ENCODE data around the gene TCIRG1. TPM values are rescaled to one million over a fixed set of nuclear protein-coding genes. Genes with fewer than 3 reads are reported as not detected.
"Not testable (repeated sequence)": the region's sequence is repeated elsewhere in the genome, so short reads cannot be mapped to it uniquely, and the experiment has no call there.

Gene TCIRG1
- total and polyA plus RNA-seq, 4 experiments from 2014 or later = 46.2 to 266 (median 161) TPM

DNA sequence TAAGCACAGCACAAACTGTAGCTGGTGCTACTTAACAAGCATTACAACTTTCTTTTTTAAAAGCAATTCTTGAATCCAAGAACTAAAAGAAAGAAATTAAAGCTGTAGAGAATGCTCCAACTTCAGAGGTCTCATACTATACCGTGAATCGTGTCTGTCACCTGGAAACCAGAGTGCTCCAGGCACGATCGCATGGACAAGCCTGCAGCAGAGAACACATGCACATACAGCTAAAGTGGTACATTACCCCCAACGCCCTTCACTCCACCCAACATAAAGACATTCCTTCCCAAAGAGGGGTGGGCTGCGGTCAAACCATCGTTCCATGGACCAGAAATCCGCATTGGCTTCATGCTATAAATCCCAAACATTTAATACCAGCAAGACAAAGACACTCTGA, 50.9 kb downstream of the TCIRG1 start:
- no peak for DNase-seq
- Mint-ChIP-seq H3K9me3 (no peaks in the 10 kb centered on the region), H3K27me3 (no peaks in the 10 kb centered on the region), H3K4me1 (no peaks in the 10 kb centered on the region), H3K27ac (no peak overlapping the region), H3K36me3 (no peaks in the 10 kb centered on the region), H3K4me3 (no peak overlapping the region)
- Histone ChIP-seq H3K4me1 (ENCODE audit: insufficient read depth, low read length) (no peaks in the 10 kb centered on the region), H3K9me3 (ENCODE audit: control insufficient read depth in 1 of 2, low read length in 2 of 2) (no peaks in the 10 kb centered on the region), H3K27me3 (ENCODE audit: insufficient read depth, low read length) (no peaks in the 10 kb centered on the region), H3K27ac (ENCODE audit: low read depth, low read length) (no peak overlapping the region), H3K4me3 (ENCODE audit: low read length in 2 of 2) (no peak overlapping the region), H3K36me3 (ENCODE audit: insufficient read depth, low read length) (no peaks in the 10 kb centered on the region)
- POLR2A ChIA-PET (ENCODE audit: partially characterized antibody) = no interaction called here
- intact Hi-C loops (cut with micrococcal nuclease) = no loop called here
- CTCF ChIA-PET (ENCODE audit: partially characterized antibody) = no interaction called here

DNA sequence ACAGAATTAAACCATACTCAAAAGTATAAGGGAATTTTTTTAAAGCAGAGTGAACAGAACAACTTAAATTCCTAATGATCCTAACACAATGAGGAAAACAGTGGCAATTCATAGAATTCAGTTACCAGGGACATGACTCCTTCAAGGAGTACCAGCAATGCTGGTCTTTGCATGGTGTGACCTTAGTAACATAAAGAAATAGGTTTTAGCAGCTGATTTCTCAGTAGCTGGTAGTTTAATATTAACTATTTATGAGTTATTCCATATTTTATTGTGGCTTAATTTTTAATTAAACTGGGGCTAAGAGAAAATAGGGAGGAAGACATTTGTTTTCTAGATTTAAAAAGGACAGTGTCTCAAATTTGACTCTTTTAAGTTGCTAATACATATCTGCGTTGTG, 51.5 kb downstream of the TCIRG1 start:
- Histone ChIP-seq H3K36me3 (ENCODE audit: insufficient read depth, low read length) (no peaks in the 10 kb centered on the region), H3K4me3 (ENCODE audit: low read length in 2 of 2) (no peak overlapping the region), H3K27me3 (ENCODE audit: insufficient read depth, low read length) (no peaks in the 10 kb centered on the region), H3K9me3 (ENCODE audit: control insufficient read depth in 1 of 2, low read length in 2 of 2) (no peaks in the 10 kb centered on the region), H3K4me1 (ENCODE audit: insufficient read depth, low read length) (no peaks in the 10 kb centered on the region), H3K27ac (ENCODE audit: low read depth, low read length) (no peak overlapping the region)
- no peak for DNase-seq
- ChIA-PET CTCF (ENCODE audit: partially characterized antibody) (no interaction called here), POLR2A (ENCODE audit: partially characterized antibody) (no interaction called here)
- H3K27ac Mint-ChIP-seq = no peak overlapping the region
- no peaks in the 10 kb centered on the region for H3K9me3 Mint-ChIP-seq
- intact Hi-C loops (cut with micrococcal nuclease) = no loop called here
- no peaks in the 10 kb centered on the region for H3K27me3 Mint-ChIP-seq
- H3K4me1 Mint-ChIP-seq = no peaks in the 10 kb centered on the region
- no peaks in the 10 kb centered on the region for H3K36me3 Mint-ChIP-seq
- no peak overlapping the region for H3K4me3 Mint-ChIP-seq

DNA sequence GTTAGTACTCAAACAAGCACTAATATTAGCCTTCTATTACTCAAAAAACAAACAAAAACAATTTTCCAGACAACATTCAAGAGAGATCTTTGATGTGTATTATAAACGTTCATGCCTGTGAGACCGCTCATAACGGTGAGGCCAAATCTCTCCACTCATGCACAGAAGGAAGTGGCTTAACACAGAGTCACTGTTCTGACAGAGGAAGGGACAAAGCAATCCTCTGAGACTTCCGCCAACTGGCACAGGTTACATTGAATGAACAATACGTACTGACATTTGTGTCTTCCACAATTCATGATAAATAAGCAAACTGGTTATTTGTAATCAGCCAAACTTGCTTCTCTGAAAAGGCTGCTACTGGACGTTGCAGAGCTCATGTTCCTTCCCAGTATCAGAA, 51.9 kb downstream of the TCIRG1 start:
- H3K27ac Mint-ChIP-seq = no peak overlapping the region
- no peaks in the 10 kb centered on the region for H3K9me3 Mint-ChIP-seq

DNA sequence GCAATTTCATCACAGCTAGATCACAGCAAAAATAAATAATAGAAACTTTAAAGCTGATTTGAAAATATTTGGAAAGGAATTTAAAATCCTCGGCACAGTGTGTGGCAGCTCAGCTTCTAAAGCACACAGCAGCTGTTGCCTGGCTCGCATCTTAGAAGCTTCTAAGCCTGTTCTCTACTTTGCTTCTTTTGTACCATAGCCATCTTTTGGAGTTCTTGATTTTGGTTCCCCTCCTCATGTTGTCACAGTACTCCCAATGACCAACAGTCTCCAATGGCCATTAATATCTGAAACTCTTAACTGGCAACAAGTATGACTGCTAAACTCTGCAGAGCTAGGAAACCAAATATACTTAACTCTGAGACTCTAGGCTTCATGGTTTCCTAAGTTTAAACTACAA, 53.6 kb downstream of the TCIRG1 start:
- H3K4me1 ChIP-seq (ENCODE audit: insufficient read depth, low read length) = no peaks in the 10 kb centered on the region
- H3K9me3 ChIP-seq (ENCODE audit: control insufficient read depth in 1 of 2, low read length in 2 of 2) = no peaks in the 10 kb centered on the region
- no peak overlapping the region for H3K4me3 Mint-ChIP-seq
- H3K4me3 ChIP-seq (ENCODE audit: low read length in 2 of 2) = no peak overlapping the region
- POLR2A ChIA-PET (ENCODE audit: partially characterized antibody) = no interaction called here
- H3K27ac Mint-ChIP-seq = no peak overlapping the region
- CTCF ChIA-PET (ENCODE audit: partially characterized antibody) = interaction anchor here (1.9 kb wide), 1 partner anchor 117 kb away, joined by 4 read pairs; no protein-coding TSS in a partner anchor
- no peak overlapping the region for H3K27ac ChIP-seq (ENCODE audit: low read depth, low read length)
- no peaks in the 10 kb centered on the region for H3K27me3 ChIP-seq (ENCODE audit: insufficient read depth, low read length)
- no peaks in the 10 kb centered on the region for H3K9me3 Mint-ChIP-seq
- H3K36me3 Mint-ChIP-seq = no peaks in the 10 kb centered on the region
- no peaks in the 10 kb centered on the region for H3K27me3 Mint-ChIP-seq
- H3K36me3 ChIP-seq (ENCODE audit: insufficient read depth, low read length) = no peaks in the 10 kb centered on the region
- intact Hi-C loops (cut with micrococcal nuclease) = no loop called here
- no peak for DNase-seq
- no peaks in the 10 kb centered on the region for H3K4me1 Mint-ChIP-seq

More for the DNA sequence above, 51.9 kb downstream of the TCIRG1 start:
- no peaks in the 10 kb centered on the region for H3K36me3 Mint-ChIP-seq
- DNase-seq = no peak
- Histone ChIP-seq H3K4me3 (ENCODE audit: low read length in 2 of 2) (no peak overlapping the region), H3K36me3 (ENCODE audit: insufficient read depth, low read length) (no peaks in the 10 kb centered on the region), H3K4me1 (ENCODE audit: insufficient read depth, low read length) (no peaks in the 10 kb centered on the region), H3K9me3 (ENCODE audit: control insufficient read depth in 1 of 2, low read length in 2 of 2) (no peaks in the 10 kb centered on the region), H3K27ac (ENCODE audit: low read depth, low read length) (no peak overlapping the region), H3K27me3 (ENCODE audit: insufficient read depth, low read length) (no peaks in the 10 kb centered on the region)
- no peaks in the 10 kb centered on the region for H3K4me1 Mint-ChIP-seq
- H3K4me3 Mint-ChIP-seq = no peak overlapping the region
- CTCF ChIA-PET (ENCODE audit: partially characterized antibody) = no interaction called here
- intact Hi-C loops (cut with micrococcal nuclease) = no loop called here
- POLR2A ChIA-PET (ENCODE audit: partially characterized antibody) = no interaction called here
- no peaks in the 10 kb centered on the region for H3K27me3 Mint-ChIP-seq

DNA sequence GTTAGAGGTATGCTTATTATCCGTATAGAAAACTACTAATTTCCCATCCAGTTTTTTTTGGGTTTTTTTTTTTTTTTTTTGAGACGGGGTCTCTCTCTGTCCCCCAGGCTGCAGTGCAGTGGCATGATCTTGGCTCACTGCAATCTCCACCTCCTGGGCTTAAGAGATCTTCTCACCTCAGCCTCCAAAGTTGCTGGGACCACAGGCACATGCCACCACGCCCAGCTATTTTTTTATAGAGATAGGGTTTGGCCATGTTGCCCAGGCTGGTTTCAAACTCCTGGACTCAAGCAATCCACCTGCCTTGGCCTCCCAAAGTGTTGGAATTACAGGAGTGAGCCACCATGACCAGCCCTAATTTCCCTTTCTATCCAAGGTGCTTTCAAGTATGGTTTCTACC, 54.1 kb downstream of the TCIRG1 start:
- intact Hi-C loops (cut with micrococcal nuclease) = not testable (repeated sequence)

DNA sequence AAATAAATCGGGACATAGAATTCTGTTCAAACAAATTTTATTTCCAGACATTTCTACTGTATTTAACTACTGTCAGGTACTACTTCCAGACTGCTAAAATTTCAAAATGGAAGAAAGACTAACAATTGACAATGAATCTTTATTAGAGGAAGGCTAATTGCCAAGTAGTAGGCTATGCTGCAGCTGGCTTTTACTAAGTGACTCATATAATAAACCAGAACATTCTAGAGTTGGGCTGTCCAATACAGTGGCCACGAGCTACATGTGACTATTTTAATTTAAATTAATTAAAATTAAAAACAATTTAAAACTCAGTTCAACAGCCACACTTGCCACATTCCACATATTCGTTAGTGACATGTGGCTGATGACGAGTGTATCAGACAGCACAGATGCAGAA, 54.7 kb downstream of the TCIRG1 start:
- Mint-ChIP-seq H3K4me1 (no peaks in the 10 kb centered on the region), H3K27ac (no peak overlapping the region), H3K36me3 (no peaks in the 10 kb centered on the region), H3K4me3 (no peak overlapping the region), H3K27me3 (no peaks in the 10 kb centered on the region), H3K9me3 (no peaks in the 10 kb centered on the region)
- ChIA-PET CTCF (ENCODE audit: partially characterized antibody) (no interaction called here), POLR2A (ENCODE audit: partially characterized antibody) (no interaction called here)
- DNase-seq = no peak
- H3K9me3 ChIP-seq (ENCODE audit: control insufficient read depth in 1 of 2, low read length in 2 of 2) = no peaks in the 10 kb centered on the region
- no peaks in the 10 kb centered on the region for H3K36me3 ChIP-seq (ENCODE audit: insufficient read depth, low read length)
- no peaks in the 10 kb centered on the region for H3K27me3 ChIP-seq (ENCODE audit: insufficient read depth, low read length)
- H3K4me1 ChIP-seq (ENCODE audit: insufficient read depth, low read length) = no peaks in the 10 kb centered on the region
- intact Hi-C loops (cut with micrococcal nuclease) = no loop called here
- H3K27ac ChIP-seq (ENCODE audit: low read depth, low read length) = no peak overlapping the region
- H3K4me3 ChIP-seq (ENCODE audit: low read length in 2 of 2) = no peak overlapping the region

More for the DNA sequence above, 54.1 kb downstream of the TCIRG1 start:
- H3K4me1 Mint-ChIP-seq; H3K4me1 ChIP-seq (ENCODE audit: insufficient read depth, low read length); H3K27me3 Mint-ChIP-seq; H3K27ac ChIP-seq (ENCODE audit: low read depth, low read length); H3K9me3 ChIP-seq (ENCODE audit: control insufficient read depth in 1 of 2, low read length in 2 of 2); H3K9me3 Mint-ChIP-seq; H3K27ac Mint-ChIP-seq; POLR2A ChIA-PET (ENCODE audit: partially characterized antibody); H3K4me3 Mint-ChIP-seq; H3K4me3 ChIP-seq (ENCODE audit: low read length in 2 of 2); H3K36me3 ChIP-seq (ENCODE audit: insufficient read depth, low read length); H3K27me3 ChIP-seq (ENCODE audit: insufficient read depth, low read length); DNase-seq; H3K36me3 Mint-ChIP-seq: not testable (repeated sequence)
- CTCF ChIA-PET (ENCODE audit: partially characterized antibody) = interaction anchor here (1.9 kb wide), 1 partner anchor 116 kb away, joined by 4 read pairs; no protein-coding TSS in a partner anchor

DNA sequence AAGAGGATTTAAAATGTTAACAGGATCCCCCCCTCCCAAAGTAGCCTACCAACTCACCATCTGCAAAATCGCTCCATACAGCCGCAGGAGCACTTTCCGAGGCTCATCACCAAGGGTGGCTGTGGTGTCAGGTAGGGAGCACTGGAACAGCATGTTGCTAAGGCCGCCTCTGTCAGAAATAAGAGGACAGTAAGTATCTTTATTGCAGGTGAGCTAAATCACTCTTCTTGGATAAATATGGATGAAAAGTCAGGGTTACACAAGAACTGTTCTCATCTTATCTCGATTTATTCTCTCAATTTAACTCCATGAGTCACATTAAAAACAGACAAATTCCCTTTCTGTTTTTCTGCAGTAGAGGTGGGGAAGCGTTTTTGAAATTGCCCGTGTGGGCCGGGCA, 58.1 kb downstream of the TCIRG1 start:
- ChIA-PET CTCF (ENCODE audit: partially characterized antibody) (no interaction called here), POLR2A (ENCODE audit: partially characterized antibody) (no interaction called here)
- DNase-seq = no peak
- Histone ChIP-seq H3K4me1 (ENCODE audit: insufficient read depth, low read length) (peaks cover 6% of the 10 kb centered on the region), H3K4me3 (ENCODE audit: low read length in 2 of 2) (no peak overlapping the region), H3K27me3 (ENCODE audit: insufficient read depth, low read length) (no peaks in the 10 kb centered on the region), H3K36me3 (ENCODE audit: insufficient read depth, low read length) (no peaks in the 10 kb centered on the region), H3K27ac (ENCODE audit: low read depth, low read length) (no peak overlapping the region), H3K9me3 (ENCODE audit: control insufficient read depth in 1 of 2, low read length in 2 of 2) (no peaks in the 10 kb centered on the region)
- no peaks in the 10 kb centered on the region for H3K27me3 Mint-ChIP-seq
- no peaks in the 10 kb centered on the region for H3K9me3 Mint-ChIP-seq
- no peak overlapping the region for H3K27ac Mint-ChIP-seq
- intact Hi-C loops (cut with micrococcal nuclease) = no loop called here
- no peaks in the 10 kb centered on the region for H3K36me3 Mint-ChIP-seq
- H3K4me1 Mint-ChIP-seq = peaks cover 4 to 13% (median 10%) of the 10 kb centered on the region in 4 donors
- H3K4me3 Mint-ChIP-seq = no peak overlapping the region

DNA sequence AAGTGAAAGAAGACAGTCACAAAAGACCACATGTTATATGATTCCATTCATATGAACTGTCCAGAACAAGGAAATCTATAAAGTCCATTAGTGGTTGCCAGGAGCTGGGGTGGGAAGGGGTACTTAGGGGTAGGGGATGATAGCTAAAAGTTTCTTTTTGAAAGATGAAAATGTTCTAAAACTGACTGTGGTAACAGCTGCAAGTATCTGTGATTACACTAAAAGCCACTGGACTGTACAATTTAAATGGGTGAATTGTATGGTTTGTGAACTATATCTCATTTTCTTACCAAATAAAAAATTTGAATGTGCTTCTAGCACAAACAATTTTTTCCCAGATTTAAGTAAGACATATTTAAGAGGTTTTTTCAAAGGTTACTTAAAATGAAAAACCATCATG, 60.2 kb downstream of the TCIRG1 start:
- CTCF ChIA-PET (ENCODE audit: partially characterized antibody) = interaction anchor here (1.2 kb wide), 1 partner anchor 105 kb away, joined by 3 read pairs; no protein-coding TSS in a partner anchor
- no peaks in the 10 kb centered on the region for H3K27me3 Mint-ChIP-seq
- Histone ChIP-seq H3K9me3 (ENCODE audit: control insufficient read depth in 1 of 2, low read length in 2 of 2) (no peaks in the 10 kb centered on the region), H3K4me1 (ENCODE audit: insufficient read depth, low read length) (peaks cover 6% of the 10 kb centered on the region), H3K4me3 (ENCODE audit: low read length in 2 of 2) (no peak overlapping the region), H3K27ac (ENCODE audit: low read depth, low read length) (no peak overlapping the region), H3K36me3 (ENCODE audit: insufficient read depth, low read length) (no peaks in the 10 kb centered on the region), H3K27me3 (ENCODE audit: insufficient read depth, low read length) (no peaks in the 10 kb centered on the region)
- H3K27ac Mint-ChIP-seq = peak overlapping the region in 3 of 7 donors; percentile 3 to 49 (median 17)
- H3K9me3 Mint-ChIP-seq = no peaks in the 10 kb centered on the region
- POLR2A ChIA-PET (ENCODE audit: partially characterized antibody) = no interaction called here
- H3K4me1 Mint-ChIP-seq = peaks cover 4 to 13% (median 10%) of the 10 kb centered on the region in 4 donors
- H3K36me3 Mint-ChIP-seq = no peaks in the 10 kb centered on the region
- intact Hi-C loops (cut with micrococcal nuclease) = no loop called here
- DNase-seq = no peak
- peak overlapping the region in 2 of 8 donors; percentile 53 to 69 for H3K4me3 Mint-ChIP-seq
